GM19395 (cell line): ENCODE data around the gene CYP2W1.
"Not testable (repeated sequence)": the region's sequence is repeated elsewhere in the genome, so short reads cannot be mapped to it uniquely, and the experiment has no call there.

Experiments
- ATAC-seq: cut with Tn5 transposase; IDR thresholded peaks from one replicate; pipeline ENCODE4 v1.9.1; 2021; ENCODE audit warnings: mild to moderate bottlenecking, moderate library complexity; ENCODE audit not compliant: unreplicated experiment

The CYP2W1 gene, protein sequence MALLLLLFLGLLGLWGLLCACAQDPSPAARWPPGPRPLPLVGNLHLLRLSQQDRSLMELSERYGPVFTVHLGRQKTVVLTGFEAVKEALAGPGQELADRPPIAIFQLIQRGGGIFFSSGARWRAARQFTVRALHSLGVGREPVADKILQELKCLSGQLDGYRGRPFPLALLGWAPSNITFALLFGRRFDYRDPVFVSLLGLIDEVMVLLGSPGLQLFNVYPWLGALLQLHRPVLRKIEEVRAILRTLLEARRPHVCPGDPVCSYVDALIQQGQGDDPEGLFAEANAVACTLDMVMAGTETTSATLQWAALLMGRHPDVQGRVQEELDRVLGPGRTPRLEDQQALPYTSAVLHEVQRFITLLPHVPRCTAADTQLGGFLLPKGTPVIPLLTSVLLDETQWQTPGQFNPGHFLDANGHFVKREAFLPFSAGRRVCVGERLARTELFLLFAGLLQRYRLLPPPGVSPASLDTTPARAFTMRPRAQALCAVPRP

DNA sequence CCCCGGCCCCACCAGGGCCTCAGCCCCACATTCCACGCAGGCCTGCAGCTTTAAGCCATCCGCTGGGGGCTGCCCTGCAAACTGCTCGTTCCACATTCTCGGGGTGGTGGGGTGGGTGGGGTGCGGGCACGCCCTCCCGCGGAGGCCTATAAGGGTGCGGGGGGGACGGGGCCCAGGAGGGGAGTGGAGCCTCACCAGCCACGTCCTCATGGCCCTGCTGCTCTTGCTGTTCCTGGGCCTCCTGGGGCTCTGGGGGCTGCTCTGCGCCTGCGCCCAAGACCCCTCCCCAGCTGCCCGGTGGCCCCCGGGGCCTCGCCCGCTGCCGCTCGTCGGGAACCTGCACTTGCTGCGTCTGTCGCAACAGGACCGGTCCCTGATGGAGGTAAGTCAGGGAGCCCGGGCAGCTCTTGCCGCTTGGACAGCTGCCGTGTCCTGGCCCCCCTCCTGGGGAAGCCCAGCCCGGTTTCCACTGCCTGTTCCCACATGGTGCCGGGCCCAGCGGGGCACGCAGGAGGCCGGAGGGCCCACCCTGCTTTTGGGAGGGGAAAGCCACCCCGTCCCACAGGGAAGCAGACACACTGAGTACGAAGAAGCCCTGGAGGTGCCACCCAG, at the start of gene CYP2W1:
CYP2W1 (plus strand) TSS at position 178 of the 612 bp plus-strand sequence; CDS start at position 209, 31 bp downstream.
- ATAC-seq = no peak

DNA sequence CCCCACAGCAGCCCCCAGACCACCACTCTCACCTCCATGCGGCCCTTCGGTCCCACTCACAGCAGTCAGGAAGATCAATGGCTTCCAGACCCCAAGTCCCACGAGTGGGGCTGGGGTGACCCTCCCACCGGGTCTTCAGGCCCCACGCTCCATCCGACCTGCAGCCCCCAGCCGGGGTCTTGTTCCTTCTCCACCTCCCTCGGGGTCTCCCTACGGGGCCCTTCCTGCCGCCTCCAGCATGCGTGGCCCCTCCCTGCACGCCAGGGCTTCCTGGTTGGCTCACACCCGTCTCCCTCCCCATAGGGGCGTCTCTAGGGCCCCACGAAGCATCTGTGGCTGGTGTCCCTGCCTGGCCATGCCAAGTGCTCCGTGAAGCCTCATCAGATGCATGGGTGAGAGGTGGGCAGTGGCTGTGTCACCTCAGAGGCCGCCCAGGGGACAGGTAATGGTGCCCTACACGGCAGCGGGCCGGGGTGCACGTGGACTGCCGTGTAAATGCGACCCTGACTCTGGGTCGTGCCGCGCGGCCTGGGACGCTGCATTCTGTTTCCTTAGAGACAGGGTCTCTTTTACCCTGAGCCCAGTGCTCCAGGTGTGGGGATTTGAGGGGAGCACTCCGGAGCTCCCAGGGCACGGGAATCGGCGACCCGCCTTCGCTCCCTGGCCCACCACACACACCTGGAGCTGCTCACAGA, 48.4 kb upstream of the CYP2W1 start:
- no peak for ATAC-seq

DNA sequence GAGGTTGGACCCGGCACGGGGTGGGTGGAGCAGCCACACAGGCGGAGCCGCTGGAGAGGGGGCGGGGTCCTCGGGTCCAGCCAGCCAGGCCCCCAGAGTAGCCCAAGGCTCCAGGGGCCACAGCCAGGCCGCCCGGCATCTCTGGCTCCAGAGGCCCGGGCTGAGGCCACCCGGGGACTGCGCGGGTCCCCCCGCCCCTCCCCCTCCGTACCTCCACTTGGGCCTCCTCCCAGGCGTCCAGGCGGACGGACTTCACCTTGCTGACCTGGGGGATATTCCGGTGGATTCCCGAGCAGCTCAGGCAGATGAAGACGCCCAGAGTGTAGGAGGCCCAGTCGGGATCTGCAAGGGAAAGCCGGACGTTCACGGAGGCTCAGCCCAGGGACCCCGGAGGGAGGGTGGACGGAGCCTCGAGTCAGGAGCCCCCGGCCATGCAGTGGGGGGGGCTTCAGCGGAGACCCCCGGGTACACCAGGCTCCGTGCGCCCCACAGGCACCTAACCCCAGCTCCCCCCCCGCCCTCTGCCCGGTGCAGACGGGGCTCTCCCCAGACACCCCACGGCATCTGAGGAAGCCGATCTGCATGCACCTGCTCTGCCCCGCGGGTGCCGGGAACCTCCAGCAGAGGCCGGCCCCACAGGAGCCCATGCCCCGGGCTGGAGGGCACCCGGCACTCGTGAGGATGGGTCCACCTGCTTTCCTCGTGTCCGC, 47.7 kb upstream of the CYP2W1 start:
- no peak for ATAC-seq

DNA sequence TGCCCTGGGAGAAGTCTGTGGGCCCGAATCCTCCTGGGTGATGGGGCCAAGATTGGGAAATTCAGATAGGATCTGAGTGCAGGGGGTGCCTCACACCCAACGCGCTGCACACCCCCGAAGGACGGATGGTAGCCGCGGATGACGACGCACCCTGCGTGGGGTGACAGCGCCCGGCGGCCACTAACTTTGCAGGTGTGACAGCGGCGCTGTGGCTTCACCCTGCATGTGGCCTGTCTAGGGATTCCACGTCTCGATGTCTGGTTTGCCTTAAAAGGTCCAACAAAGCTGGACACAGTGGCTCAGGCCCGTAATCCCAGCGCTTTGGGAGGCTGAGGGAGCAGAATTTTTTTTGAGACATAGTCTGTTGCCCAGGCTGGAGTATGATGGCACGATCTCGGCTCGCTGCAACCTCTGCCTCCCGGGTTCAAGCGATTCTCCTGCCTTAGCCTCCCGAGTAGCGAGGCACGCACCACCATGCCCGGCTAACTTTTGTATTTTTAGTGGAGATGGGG, 47.1 kb upstream of the CYP2W1 start:
- no peak for ATAC-seq

DNA sequence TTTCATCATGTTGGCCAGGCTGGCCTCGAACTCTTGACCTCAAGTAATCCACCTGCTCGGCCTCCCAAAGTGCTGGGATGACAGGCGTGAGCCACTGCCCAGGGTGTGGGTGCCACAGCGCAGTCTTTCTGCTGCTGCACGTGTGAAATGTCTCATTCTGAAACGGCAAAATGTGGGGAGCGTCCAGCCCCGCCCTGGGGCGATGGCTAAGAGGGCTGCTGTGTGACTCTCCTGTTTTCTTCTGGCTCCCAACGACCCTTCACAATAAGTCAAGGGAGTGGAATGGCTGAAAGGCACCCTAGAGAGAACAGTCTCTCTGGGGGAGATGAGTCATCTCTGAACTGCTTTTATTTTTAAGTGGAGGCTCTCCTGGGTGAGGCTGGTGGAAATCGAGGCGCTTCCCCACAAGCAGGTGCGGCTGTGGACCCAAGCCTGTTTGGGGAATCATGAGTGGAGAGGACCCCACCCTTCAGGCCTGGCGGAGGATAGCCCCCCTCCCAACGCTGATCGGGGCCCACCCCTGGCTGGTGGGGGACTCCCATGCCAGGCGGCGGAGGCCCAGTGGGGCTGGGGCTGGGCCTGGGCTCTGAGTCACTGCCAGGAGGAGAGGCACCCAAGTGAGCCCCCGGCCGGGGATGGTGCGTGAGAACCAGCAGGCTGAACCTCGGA, 46.5 kb upstream of the CYP2W1 start:
- peak; percentile 89 for ATAC-seq

DNA sequence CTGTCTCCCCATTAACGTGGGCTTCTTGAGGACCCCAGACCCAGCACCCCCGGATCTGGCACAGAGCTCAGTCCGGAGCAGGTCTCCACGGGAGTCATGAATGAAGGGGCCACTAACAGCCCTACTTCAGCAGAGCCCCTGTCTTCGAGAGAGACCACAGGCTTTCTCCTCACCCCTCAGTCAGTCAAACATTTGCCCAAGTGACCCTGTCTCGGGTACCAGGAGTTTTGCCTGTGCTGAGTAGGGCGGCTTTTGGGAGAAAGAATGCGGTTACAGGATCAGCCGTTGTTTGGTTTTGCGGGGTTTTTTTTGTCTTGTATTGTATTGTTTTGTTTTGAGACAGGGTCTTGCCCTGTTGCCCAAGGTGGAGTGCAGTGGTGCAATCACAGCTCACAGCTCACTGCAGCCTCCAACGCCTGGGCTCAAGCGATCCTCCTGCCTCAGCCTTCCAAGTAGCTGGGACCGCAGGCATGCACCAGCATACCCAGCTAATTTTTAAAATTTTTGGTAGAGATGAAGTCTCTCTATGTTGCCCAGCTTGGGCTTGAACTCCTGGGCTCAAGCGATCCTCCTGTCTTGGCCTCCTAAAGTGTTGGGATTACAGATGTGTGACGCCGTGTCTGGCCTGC, 45.0 kb upstream of the CYP2W1 start:
- no peak for ATAC-seq

DNA sequence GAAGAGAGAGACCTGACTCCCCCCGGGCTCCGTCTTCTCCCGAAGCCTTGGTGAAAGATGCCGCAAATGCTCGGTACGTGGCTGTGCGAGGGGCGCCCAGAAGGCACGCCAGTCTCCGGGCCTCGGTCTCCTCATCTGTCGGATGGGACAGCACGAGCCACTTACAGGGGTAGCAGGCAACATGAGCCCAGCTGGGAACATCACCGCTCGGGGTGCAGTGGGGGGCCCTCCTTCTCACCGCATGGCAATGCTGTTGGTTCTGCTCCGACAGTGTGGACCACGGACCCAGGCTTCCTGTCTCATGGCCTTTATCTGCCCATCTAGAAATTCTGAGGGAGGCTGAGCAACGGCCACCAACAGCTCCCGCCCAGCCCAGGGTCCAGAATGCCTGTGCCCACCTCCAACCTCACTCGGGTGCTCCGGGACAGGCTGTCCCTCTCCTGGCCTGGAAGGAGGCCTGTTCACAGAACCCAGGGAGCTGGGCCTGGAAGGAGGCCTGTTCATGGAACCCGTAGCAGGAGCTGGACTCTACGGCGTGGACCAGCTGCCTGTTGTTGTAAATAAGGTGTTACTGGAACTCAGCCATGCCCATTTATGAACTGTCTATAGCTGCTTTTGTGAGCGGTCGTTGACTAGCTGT, 44.3 kb upstream of the CYP2W1 start:
- ATAC-seq = no peak

DNA sequence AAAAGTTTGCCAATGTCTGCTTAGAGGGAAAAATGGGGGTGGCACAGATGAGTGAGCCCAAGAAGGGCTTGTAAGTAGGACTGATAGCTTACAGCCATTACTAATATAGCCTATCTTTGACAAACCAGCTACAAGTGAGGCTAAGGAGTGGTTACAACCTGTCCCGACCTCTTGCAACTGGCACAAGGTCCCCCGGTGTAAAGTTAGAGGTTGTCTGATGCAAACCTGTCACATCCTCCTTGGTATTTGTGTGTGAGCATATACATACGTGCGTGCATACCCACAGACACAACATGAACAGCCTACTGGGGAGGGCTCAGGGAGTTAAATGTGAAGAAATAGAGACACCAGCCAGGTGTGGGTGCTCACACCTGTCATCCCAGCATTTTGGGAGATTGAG, 43.1 kb upstream of the CYP2W1 start:
- no peak for ATAC-seq

DNA sequence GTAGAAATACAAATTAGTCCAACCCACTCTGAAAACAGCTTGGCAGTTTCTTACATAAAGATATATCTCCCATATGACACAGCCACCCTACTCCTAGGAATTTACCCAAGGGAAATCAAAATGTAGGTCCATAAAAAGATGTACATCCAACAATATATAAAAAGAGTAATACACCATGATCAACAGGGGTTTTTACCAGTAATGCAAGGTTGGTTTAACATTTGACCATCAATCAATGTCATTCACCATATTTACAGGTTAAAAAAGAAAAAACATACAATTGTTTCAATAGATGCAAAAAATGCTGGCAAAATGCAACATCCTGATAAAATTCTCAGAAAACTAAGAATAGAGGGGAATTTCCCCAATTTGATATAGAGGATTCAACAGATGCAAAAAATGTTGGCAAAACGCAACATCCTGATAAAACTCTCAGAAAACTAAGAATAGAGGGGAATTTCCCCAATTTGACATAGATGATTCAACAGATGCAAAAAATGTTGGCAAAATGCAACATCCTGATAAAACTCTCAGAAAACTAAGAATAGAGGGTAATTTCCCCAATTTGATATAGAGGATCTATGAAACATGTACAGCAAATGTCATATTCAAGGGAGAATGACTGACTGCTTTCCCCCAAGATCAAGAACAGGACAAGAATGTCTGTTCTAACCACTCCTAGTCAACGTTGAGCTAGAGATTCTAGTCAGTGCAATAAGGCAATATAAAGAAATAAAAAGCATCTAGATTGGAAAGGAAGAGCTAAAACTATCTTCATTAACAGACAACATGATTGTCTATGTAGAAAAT, 42.2 kb upstream of the CYP2W1 start:
- ATAC-seq = no peak

DNA sequence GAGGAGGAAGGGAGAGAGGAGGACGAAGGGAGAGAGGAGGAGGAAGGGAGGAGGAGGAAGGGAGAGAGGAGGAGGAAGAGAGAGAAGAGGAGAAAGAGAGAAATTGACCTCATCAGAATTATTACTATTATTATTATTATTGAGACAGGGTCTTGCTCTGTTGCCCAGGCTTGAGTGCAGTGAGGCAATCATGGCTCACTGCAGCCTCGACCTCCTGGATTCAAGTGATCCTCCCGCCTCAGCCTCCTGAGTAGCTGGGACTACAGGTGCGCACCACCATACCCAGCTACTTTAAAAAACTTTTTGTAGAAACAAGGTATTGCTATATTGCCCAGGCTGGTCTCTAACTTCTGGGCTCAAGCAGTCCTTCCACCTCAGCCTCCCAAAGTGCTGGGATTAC, 39.2 kb upstream of the CYP2W1 start:
- not testable (repeated sequence) for ATAC-seq

DNA sequence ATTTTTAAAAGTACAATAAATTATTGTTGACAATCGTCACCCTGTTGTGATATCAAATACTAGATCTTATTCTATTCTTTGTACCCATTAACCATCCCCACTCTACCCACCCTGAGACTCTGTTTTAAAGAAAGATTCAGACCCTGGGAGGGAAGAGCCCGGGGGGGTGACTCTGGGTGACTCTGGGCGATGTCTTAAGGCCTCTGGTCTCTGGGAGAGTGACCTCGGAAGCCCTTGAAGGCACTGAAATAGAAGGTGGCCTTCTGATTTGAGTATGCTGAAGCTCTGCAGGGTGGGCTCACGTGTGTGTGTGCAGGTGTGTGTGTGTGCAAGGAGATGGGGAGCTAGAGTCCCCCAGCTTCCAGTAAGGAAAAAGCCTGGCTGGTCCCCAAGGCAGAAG, 38.2 kb upstream of the CYP2W1 start:
- no peak for ATAC-seq

DNA sequence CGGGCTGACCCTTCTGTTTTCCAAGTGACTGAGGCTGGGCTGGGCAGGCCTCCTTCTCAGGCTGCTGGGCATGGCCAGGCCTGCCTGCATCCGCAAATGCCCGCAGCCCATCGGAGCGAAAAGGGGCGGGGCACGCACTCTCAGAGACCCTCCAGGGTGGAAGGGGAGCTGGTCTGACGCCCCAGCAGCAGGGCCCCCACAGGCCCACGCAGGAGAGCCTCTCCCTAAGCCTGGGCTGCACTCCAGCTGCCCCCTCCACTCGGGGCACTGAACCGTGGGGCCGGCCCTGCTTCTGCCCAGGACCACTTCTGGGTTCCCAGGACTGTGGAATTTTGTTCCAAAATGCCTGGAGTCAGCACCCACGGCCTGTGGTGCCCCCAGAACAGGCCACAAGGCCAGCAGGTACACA, 37.8 kb upstream of the CYP2W1 start:
- no peak for ATAC-seq

DNA sequence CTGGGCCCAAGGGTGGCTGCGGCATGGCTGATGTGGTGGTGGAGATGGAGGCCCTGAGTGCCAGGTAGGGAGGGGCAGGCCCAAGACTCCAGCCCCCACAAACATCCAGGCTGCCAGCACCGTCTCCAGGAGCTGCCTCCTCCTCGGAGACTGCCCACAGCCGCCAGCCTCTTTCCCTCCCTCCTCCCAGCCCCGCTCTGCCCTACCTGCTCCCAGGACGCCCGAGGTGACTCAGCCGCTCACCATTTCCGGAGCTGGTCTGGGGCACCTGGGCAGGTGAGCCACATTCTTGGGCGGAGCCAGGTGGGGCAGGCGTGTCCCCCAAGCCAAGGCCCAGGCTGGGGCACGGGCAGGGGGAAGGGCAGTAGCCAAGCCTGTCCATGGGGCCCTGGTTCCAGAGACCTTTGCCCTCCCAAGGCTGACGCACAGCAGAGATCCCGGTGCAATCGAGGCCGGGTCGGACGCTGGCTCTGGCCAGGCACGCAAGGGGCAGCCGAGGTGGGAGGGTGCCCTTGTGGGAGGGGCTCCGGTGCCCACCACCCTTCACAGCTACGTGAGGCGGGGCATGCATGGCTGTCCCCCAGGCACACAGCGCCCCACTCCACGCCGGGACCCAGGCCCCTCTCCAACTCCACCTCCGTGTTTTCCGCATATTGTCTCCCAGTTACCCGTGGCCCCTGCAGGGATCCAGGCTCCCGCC, 37.3 kb upstream of the CYP2W1 start:
- no peak for ATAC-seq

DNA sequence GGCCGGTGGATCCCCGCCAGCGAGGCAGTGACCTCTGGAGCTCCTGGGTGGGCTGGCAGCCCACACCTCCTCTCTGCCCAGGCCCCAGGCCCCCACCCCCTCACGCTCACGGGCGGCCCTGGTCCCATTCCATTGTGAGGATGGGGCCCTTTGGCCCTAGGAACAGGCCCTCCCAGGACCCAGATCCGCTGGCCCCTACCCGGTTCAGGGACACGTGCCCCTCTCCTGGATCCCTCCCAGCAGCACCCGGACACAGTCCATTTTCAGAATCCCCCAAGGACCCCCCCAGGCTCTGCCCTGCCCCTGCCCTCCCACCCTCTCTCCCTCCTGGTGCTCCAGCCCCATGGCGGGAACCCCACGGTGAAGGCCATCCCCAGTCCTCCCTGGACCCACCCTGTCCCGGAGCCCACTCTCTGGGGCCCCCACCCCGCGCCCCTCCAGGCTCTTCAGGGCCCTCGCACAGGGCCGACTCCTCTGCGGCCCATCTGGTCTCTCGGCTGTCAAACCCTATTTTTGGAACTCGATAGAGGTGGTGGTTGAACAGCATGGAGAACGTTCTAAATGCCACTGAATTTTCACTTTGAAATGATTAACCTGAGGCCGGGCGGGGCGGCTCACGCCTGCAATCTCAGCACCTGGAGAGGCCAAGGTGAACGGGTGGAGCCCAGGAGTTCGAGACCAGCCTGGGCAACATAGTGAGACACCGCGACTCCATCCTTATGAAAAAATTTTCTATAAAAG, 36.6 kb upstream of the CYP2W1 start:
- no peak for ATAC-seq

DNA sequence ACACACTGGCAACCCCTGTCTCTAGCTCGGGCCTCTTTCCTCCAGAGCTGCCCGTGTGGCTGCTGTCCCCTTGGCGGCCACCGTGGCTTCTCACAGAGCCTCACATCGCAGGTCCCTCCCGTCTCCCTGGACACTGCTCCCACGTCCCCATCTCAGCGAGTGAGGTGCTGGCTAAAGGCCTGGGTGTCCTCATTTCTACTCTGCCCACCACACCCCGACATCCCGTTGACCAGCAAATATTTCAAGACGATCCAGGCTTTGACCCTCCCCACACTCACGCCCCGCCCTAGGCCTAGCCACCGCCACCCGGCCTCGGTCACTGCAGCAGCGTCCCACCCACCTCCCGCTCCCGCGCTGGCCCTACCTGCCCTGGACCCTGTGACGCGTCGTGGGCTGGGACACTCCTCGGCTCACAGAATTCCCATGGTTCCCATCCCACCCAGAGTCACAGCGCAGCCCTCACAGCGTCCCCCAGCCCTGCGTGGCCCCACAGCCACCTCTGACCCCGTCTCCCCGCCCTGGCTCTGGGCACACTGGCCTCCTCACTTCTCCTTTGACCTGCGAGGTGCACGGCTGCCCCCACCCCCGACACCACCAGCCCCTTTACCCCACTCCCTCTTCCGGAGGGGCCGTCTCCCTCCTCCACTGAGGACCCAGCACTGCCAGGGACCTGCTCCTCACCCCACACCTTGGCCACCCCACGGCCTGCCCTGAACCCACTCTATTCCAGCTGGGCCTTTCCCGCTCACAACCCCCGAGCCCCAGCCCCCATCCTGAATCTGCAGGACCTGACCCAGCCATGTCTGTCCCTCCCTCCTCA, 35.4 kb upstream of the CYP2W1 start:
- no peak for ATAC-seq
